Measurements from ENCODE around the gene RPN2. TPM values are rescaled to one million over a fixed set of nuclear protein-coding genes. Genes with fewer than 3 reads are reported as not detected.

Gene RPN2
- total RNA-seq, 1 donor from 2014 or later, result 185 TPM

DNA sequence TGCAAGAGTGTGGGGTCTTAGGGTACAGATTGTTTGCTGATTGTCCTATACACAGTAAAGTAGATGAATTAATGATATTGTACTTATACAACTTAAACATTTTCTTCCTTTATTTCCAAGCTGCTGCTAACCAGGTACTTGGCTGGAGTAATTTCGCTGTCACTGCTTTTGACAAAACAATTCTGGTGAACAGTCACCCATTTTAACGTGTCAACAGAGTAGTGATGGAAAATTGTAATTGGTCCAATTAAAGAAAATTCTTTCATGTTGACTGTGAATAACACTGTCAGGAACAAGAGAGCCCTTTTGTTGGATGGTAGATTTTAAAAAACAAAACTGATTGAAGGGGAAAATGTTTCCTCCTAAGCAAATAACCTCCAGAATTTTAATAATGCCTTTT, 26.7 kb downstream of the RPN2 start:
- intact Hi-C loops (cut with DNase I), result no loop called here
- ATAC-seq (no peak), DNase-seq (no peak)
- no peaks in the 10 kb centered on the region for H3K27me3 ChIP-seq
- H3K4me3 ChIP-seq, result no peak overlapping the region
- peaks cover 95% of the 10 kb centered on the region for H3K36me3 ChIP-seq
- TF ChIP-seq, protein P1, sequence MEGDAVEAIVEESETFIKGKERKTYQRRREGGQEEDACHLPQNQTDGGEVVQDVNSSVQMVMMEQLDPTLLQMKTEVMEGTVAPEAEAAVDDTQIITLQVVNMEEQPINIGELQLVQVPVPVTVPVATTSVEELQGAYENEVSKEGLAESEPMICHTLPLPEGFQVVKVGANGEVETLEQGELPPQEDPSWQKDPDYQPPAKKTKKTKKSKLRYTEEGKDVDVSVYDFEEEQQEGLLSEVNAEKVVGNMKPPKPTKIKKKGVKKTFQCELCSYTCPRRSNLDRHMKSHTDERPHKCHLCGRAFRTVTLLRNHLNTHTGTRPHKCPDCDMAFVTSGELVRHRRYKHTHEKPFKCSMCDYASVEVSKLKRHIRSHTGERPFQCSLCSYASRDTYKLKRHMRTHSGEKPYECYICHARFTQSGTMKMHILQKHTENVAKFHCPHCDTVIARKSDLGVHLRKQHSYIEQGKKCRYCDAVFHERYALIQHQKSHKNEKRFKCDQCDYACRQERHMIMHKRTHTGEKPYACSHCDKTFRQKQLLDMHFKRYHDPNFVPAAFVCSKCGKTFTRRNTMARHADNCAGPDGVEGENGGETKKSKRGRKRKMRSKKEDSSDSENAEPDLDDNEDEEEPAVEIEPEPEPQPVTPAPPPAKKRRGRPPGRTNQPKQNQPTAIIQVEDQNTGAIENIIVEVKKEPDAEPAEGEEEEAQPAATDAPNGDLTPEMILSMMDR (IDR thresholded peaks at IDR 0.05), result no peak
- no peak overlapping the region for H3K27ac ChIP-seq
- H3K9me3 ChIP-seq, result no peaks in the 10 kb centered on the region
- peaks cover 10% of the 10 kb centered on the region for H3K4me1 ChIP-seq

DNA sequence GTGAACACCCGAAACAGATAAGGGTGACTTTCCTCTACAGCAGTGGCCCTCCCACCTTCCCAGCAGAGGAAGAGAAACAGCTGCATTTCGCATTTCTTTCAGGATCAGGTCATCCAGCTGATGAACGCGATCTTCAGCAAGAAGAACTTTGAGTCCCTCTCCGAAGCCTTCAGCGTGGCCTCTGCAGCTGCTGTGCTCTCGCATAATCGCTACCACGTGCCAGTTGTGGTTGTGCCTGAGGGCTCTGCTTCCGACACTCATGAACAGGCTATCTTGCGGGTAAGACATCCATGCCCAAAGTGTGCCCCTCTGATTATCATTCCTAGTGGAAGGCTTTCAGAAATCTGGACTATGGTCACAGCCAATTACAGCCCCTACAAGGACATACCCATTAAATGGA, 28.0 kb downstream of the RPN2 start:
- Histone ChIP-seq H3K4me1 (peaks cover 5% of the 10 kb centered on the region), H3K27me3 (no peaks in the 10 kb centered on the region), H3K27ac (no peak overlapping the region), H3K9me3 (no peaks in the 10 kb centered on the region), H3K36me3 (peaks cover 97% of the 10 kb centered on the region), H3K4me3 (no peak overlapping the region)
- intact Hi-C loops (cut with DNase I), result no loop called here
- DNase-seq (no peak), ATAC-seq (no peak)
- TF ChIP-seq, protein P1 (IDR thresholded peaks at IDR 0.05), result no peak

DNA sequence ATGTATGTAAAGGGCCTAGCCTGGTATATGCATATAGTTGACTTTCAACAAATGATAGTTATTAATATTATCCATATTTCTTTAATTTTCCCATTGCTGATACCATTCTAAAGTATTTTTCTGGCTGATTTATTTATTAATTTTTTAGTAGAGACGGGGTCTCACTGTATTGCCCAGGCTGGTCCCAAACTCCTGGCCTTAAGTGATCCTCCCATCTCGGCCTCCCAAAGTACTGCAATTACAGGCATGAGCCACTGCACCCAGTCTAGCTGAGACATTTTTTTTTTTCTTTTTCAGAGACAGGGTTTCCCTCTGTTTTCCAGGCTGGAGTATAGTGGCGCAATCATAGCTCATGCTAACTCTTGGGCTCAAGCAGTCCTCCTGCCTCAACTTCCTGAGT, 30.1 kb downstream of the RPN2 start:
- ATAC-seq (no peak), DNase-seq (no peak)
- TF ChIP-seq, protein P1 (IDR thresholded peaks at IDR 0.05), result no peak
- Histone ChIP-seq H3K9me3 (no peaks in the 10 kb centered on the region), H3K27me3 (no peaks in the 10 kb centered on the region), H3K4me3 (no peak overlapping the region), H3K36me3 (peaks cover 99% of the 10 kb centered on the region), H3K4me1 (no peaks in the 10 kb centered on the region), H3K27ac (no peak overlapping the region)
- intact Hi-C loops (cut with DNase I), result no loop called here

DNA sequence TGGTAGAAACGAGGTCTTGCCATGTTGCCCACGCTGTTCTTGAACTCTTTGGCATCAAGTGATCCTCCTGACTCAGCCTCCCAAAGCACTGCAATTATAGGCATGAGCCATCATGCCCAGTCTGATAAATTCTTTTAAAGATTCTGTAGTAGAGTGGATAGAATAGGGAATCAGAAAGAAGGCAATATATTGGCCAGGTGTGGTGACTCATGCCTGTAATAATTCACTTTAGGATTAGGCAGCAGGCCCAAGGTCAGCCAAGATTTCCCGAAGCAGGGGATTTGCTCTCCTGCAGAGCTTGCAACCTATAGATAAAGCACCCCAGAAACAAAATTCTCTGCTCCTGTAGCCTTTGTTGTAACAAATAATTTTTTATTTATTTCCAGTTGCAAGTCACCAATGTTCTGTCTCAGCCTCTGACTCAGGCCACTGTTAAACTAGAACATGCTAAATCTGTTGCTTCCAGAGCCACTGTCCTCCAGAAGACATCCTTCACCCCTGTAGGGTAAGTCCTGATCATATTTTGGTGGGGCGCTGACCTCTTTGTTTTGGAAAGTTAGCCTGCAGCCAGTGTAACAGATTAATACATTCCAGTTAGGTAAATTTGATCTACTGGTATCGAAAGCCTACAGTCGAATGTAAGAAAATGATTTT, 30.7 kb downstream of the RPN2 start:
- no peak overlapping the region for H3K27ac ChIP-seq
- ATAC-seq, result no peak
- no peaks in the 10 kb centered on the region for H3K4me1 ChIP-seq
- DNase-seq, result no peak
- H3K27me3 ChIP-seq, result no peaks in the 10 kb centered on the region
- H3K9me3 ChIP-seq, result no peaks in the 10 kb centered on the region
- H3K36me3 ChIP-seq, result peaks cover 99% of the 10 kb centered on the region
- TF ChIP-seq, protein P1 (IDR thresholded peaks at IDR 0.05), result no peak
- intact Hi-C loops (cut with DNase I), result no loop called here
- H3K4me3 ChIP-seq, result no peak overlapping the region

DNA sequence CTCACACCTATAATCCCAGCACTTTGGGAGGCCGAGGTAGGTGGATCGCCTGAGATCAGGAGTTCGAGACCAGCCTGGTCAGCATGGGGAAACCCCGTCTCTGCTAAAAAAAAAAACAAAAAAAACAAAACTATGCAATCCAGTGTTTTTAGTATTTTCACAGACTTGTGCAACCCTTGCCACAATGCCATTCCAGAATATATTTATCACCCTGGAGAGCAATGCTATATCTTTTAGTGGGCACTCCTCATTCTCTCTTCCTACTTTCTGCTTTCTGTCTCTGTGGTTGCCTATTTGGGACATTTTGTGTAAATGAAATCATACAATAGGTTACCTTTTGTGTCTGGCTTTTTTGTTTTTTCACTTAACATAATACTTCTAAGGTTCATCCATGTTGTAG, 39.3 kb downstream of the RPN2 start:
- Histone ChIP-seq H3K4me1 (no peaks in the 10 kb centered on the region), H3K9me3 (no peaks in the 10 kb centered on the region), H3K4me3 (no peak overlapping the region), H3K27me3 (no peaks in the 10 kb centered on the region), H3K27ac (no peak overlapping the region), H3K36me3 (peaks cover 87% of the 10 kb centered on the region)
- TF ChIP-seq, protein P1 (IDR thresholded peaks at IDR 0.05), result no peak
- no peak for ATAC-seq
- intact Hi-C loops (cut with DNase I), result no loop called here
- DNase-seq, result no peak

DNA sequence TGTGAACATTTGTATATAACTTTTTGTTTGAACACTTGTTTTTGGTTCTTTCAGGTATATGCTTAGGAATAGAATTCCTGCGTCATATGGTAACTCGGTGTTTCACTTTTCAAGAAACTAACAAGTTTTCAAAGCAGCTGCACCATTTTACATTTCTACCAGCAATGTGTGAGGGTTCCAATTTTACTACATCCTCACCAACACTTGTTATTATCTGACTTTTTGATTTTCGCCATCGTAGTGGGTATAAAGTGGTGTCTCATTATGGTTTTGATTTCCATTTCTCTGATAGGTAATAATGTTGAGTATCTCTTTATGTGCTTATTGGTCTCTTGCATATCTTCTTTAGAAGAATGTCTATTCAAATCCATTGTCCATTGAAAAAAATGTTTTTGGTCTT, 39.8 kb downstream of the RPN2 start:
- intact Hi-C loops (cut with DNase I), result no loop called here
- Histone ChIP-seq H3K4me3 (no peak overlapping the region), H3K9me3 (no peaks in the 10 kb centered on the region), H3K36me3 (peaks cover 85% of the 10 kb centered on the region), H3K27ac (no peak overlapping the region), H3K4me1 (no peaks in the 10 kb centered on the region), H3K27me3 (no peaks in the 10 kb centered on the region)
- DNase-seq (no peak), ATAC-seq (no peak)
- TF ChIP-seq, protein P1 (IDR thresholded peaks at IDR 0.05), result no peak
